Endothelial cell of umbilical vein (primary cell): ENCODE data around the gene NCMAP. TPM values are rescaled to one million over a fixed set of nuclear protein-coding genes. Genes with fewer than 3 reads are reported as not detected.

ENCODE experiments used
- BruUV-seq: library from RNA; stranded (reverse); fragments of 400-500 nt; replicated peaks from 2 replicates; lab custom pipeline; 2021; lab: Mats Ljungman, UMichigan
- CTCF ChIA-PET: fragments of 300-600, 350-600 bp; sonication (Branson Sonifier 250); formaldehyde crosslinking; loops from one replicate; lab custom pipeline; 2021; ENCODE audit warnings: antibody characterized with exemption, inconsistent platforms; lab: Charles Lee
- POLR2A ChIA-PET: fragments of 300-600, 350-600 bp; sonication (Branson Sonifier 250); formaldehyde crosslinking; loops from one replicate; lab custom pipeline; 2021; ENCODE audit warnings: antibody characterized with exemption, inconsistent platforms; lab: Charles Lee
- DNase-seq: peaks from one replicate; pipeline ENCODE4 v3.0.0-alpha.2; 2011; ENCODE audit warnings: low read depth, low spot score
- FAIRE-seq: peaks from 2 replicates; lab custom pipeline; 2011; peaks lifted over from hg19 to GRCh38; lab: Jason Lieb, UNC
- H2AFZ ChIP-seq: 2 replicates; pipeline ENCODE4 v1.6.0; 2012; ENCODE audit warnings: low read depth, low read length, control low read depth, inconsistent platforms
- H3K27ac ChIP-seq: 2 replicates; pipeline ENCODE4 v1.5.1; 2011; ENCODE audit warnings: low read depth, mild to moderate bottlenecking, control low read depth, low read length, moderate library complexity; ENCODE audit not compliant: insufficient read depth
- H3K27me3 ChIP-seq, 2 experiments: 2 replicates each; pipeline versions ENCODE4 v1.6.0 to v1.6.1; 2011; ENCODE audit warnings: low read length in 2 of 2, mixed read lengths in 1 of 2; ENCODE audit not compliant: control insufficient read depth in 2 of 2, insufficient read depth in 2 of 2
- H3K36me3 ChIP-seq, 2 experiments: 2 replicates in 1 of 2; 3 replicates in 1 of 2; pipeline ENCODE4 v1.5.1; 2011; ENCODE audit warnings: low read length in 2 of 2, mild to moderate bottlenecking in 1 of 2, moderate library complexity in 1 of 2; ENCODE audit not compliant: control insufficient read depth in 2 of 2, insufficient read depth in 2 of 2; ENCODE audit errors: extremely low read depth in 1 of 2
- H3K4me1 ChIP-seq: 3 replicates; pipeline ENCODE4 v1.5.1; 2011; ENCODE audit warnings: mild to moderate bottlenecking, low read length; ENCODE audit not compliant: control insufficient read depth, insufficient read depth; ENCODE audit errors: extremely low read depth
- H3K4me2 ChIP-seq: 2 replicates; pipeline ENCODE4 v1.6.1; 2011; ENCODE audit warnings: low read length, control low read depth, mixed read lengths; ENCODE audit not compliant: insufficient read depth
- H3K4me3 ChIP-seq, 3 experiments: fragments of 200-600 bp in 1 of 3; sonication (generic), shearing (Covaris generic) in 1 of 3; replicated peaks in 1 of 3; 2 replicates each; pipeline ENCODE4 v1.5.1; 2011 to 2016; ENCODE audit warnings: control low read depth in 3 of 3, low read length in 3 of 3, mild to moderate bottlenecking in 2 of 3, inconsistent platforms in 1 of 3, low read depth in 1 of 3, moderate library complexity in 1 of 3; ENCODE audit not compliant: insufficient read depth in 1 of 3
- H3K79me2 ChIP-seq: 2 replicates; pipeline ENCODE4 v1.6.0; 2012; ENCODE audit warnings: low read length, inconsistent platforms; ENCODE audit not compliant: control insufficient read depth, insufficient read depth
- H3K9ac ChIP-seq: replicated peaks from 2 replicates; pipeline ENCODE3; 2011; ENCODE audit warnings: low read length, control low read depth; ENCODE audit not compliant: insufficient read depth; ENCODE audit errors: extremely low read depth
- H3K9me1 ChIP-seq: replicated peaks from 3 replicates; pipeline ENCODE4 v1.6.0; 2011; ENCODE audit warnings: mild to moderate bottlenecking, low read length; ENCODE audit not compliant: control insufficient read depth, insufficient read depth; ENCODE audit errors: extremely low read depth
- H3K9me3 ChIP-seq: replicated peaks from 2 replicates; pipeline ENCODE4 v1.5.1; 2012; ENCODE audit warnings: low read length, inconsistent platforms; ENCODE audit not compliant: control insufficient read depth, insufficient read depth
- H4K20me1 ChIP-seq: replicated peaks from 2 replicates; pipeline ENCODE3; 2011; ENCODE audit warnings: mild to moderate bottlenecking, low read length; ENCODE audit not compliant: control insufficient read depth, insufficient read depth; ENCODE audit errors: extremely low read depth
- CTCF ChIP-seq, 2 donors: IDR thresholded peaks; 1 replicate in 1 of 2; 2 replicates in 1 of 2; pipeline ENCODE4 v1.5.1; 2011; ENCODE audit warnings: low read length in 2 of 2, mild to moderate bottlenecking in 2 of 2, moderate library complexity in 2 of 2, control low read depth in 1 of 2, inconsistent platforms in 1 of 2, low read depth in 1 of 2; ENCODE audit not compliant: insufficient read depth in 1 of 2; ENCODE audit errors: extremely low read depth in 1 of 2
- EZH2 ChIP-seq: IDR thresholded peaks from 2 replicates; pipeline ENCODE4 v1.6.1; 2012; ENCODE audit warnings: borderline replicate concordance, low read depth, mild to moderate bottlenecking, moderate library complexity, low read length, inconsistent platforms; ENCODE audit not compliant: severe bottlenecking
- FOS ChIP-seq: IDR thresholded peaks from 2 replicates; pipeline ENCODE4 v1.6.1; 2011; ENCODE audit warnings: mild to moderate bottlenecking, low read length, moderate library complexity, borderline replicate concordance; ENCODE audit not compliant: insufficient read depth
- GATA2 ChIP-seq: IDR thresholded peaks from 2 replicates; pipeline ENCODE4 v1.7.0; 2011; ENCODE audit warnings: low read depth, mild to moderate bottlenecking, moderate library complexity, mixed read lengths, low read length; ENCODE audit not compliant: insufficient read length, insufficient read depth
- JUN ChIP-seq: IDR thresholded peaks from 2 replicates; pipeline ENCODE4 v1.6.1; 2011; ENCODE audit warnings: borderline replicate concordance, low read depth; ENCODE audit not compliant: insufficient read length, insufficient read depth
- MAX ChIP-seq: IDR thresholded peaks from 2 replicates; pipeline ENCODE4 v1.6.1; 2011; ENCODE audit not compliant: insufficient read depth, insufficient read length
- MYC ChIP-seq: IDR thresholded peaks from one replicate; pipeline ENCODE4 v1.6.1; 2011; ENCODE audit warnings: mild to moderate bottlenecking, low read depth, low read length
- POLR2A ChIP-seq: IDR thresholded peaks from 2 replicates; pipeline ENCODE4 v1.6.1; 2012; ENCODE audit warnings: low read depth, mild to moderate bottlenecking, control low read depth, low read length
- POLR2AphosphoS5 ChIP-seq: IDR thresholded peaks from 2 replicates; pipeline ENCODE4 v1.6.1; 2012; ENCODE audit warnings: low read depth, mild to moderate bottlenecking, control low read depth, low read length, moderate library complexity; ENCODE audit not compliant: insufficient read depth
- dilution Hi-C: fragments of 300-500 bp; cut with MboI; formaldehyde crosslinking; loops from one replicate; pipeline ENCODE4 v1.15.0; 2019; ENCODE audit warnings: low sequenced_read_pairs; ENCODE audit not compliant: extremely low pct_ligation_motif_present
- intact Hi-C: fragments of 100-400 bp; cut with micrococcal nuclease; formaldehyde crosslinking; loops from one replicate; pipeline ENCODE4 v1.10.0; 2022
- polyA plus RNA-seq, 4 experiments: library from polyadenylated mRNA; depleted of rRNA in 3 of 4; stranded (reverse) in 3 of 4; unstranded in 1 of 4; fragments of >200 nt; gene quantifications; 2 replicates each; pipeline versions ENCODE4 v1.2.1 to v1.2.3, GENCODE V29; 2011 to 2012; ENCODE audit warnings: missing spikeins in 1 of 4
- total RNA-seq: library from RNA; stranded (reverse); gene quantifications from 2 replicates; pipeline ENCODE4 v1.2.3, GENCODE V29; 2021

The NCMAP gene
- total and polyA plus RNA-seq, 2 donors (not counting 3 experiments of a cell fraction or from before 2014, with no cell fraction given), result not detected

- dilution Hi-C loops, result no loop called here
- no peak overlapping the region for H3K4me2 ChIP-seq
- BruUV-seq, result no TSS peak
- DNase-seq (no peak), FAIRE-seq (no peak)
- peaks cover under 1% of the 10 kb centered on the region for H4K20me1 ChIP-seq
- TF ChIP-seq POLR2A (no peak), JUN (no peak), EZH2 (no peak), GATA2 (no peak), POLR2AphosphoS5 (no peak), MYC (no peak), MAX (no peak), CTCF (IDR thresholded peaks at IDR 0.05; ENCODE audit: extremely low read depth in 1 of 2, insufficient read depth in 1 of 2, low read depth in 1 of 2, low read length in 2 of 2) (no peak), FOS (no peak)
- H3K79me2 ChIP-seq, result peaks cover 21% of the 10 kb centered on the region
- H2AFZ ChIP-seq, result no peak overlapping the region
- ChIA-PET POLR2A (no interaction called here), CTCF (interaction anchor here (0.6 to 0.7 kb wide), 3 partner anchors 48 to 441 kb away, joined by 3 to 4 read pairs (median 3); no protein-coding TSS in a partner anchor)
- no peak overlapping the region for H3K27ac ChIP-seq
- H3K36me3 ChIP-seq, result no peaks in the 10 kb centered on the region
- no peak overlapping the region for H3K4me3 ChIP-seq
- H3K4me1 ChIP-seq, result peaks cover 17% of the 10 kb centered on the region
- intact Hi-C loops, result loop anchor here (5.0 kb wide), 3 partner anchors 107 to 592 kb away; partner anchors contain the start of genes CLIC4 and SYF2
- no peaks in the 10 kb centered on the region for H3K9me1 ChIP-seq
- no peak overlapping the region for H3K9ac ChIP-seq
- H3K27me3 ChIP-seq, result peaks cover 8 to 14% of the 10 kb centered on the region in 2 experiments
- H3K9me3 ChIP-seq, result no peaks in the 10 kb centered on the region
Observed at GRCh38 chr1:24640288-24640687, 84.4 kb downstream of the NCMAP start.
